Osteoblast (primary cell): ENCODE data around the gene NCEH1. TPM values are rescaled to one million over a fixed set of nuclear protein-coding genes. Genes with fewer than 3 reads are reported as not detected.

Experiments
- DNase-seq: peaks from one replicate; pipeline ENCODE4 v3.0.0; 2011; ENCODE audit warnings: low spot score, mixed read lengths; ENCODE audit not compliant: insufficient read length; ENCODE audit errors: missing footprints
- H2AFZ ChIP-seq: 2 replicates; pipeline ENCODE4 v1.6.0; 2011; ENCODE audit warnings: mild to moderate bottlenecking, low read length
- H3K27ac ChIP-seq: 2 replicates; pipeline ENCODE4 v1.5.1; 2011; ENCODE audit warnings: mild to moderate bottlenecking, low read depth, low read length, moderate library complexity
- H3K27me3 ChIP-seq: 2 replicates; pipeline ENCODE4 v1.6.0; 2012; ENCODE audit warnings: mild to moderate bottlenecking, control low read depth, inconsistent platforms, low read length, moderate library complexity; ENCODE audit not compliant: insufficient read depth
- H3K36me3 ChIP-seq: 2 replicates; pipeline ENCODE4 v1.5.1; 2011; ENCODE audit warnings: mild to moderate bottlenecking, low read length, control low read depth, moderate library complexity; ENCODE audit not compliant: insufficient read depth
- H3K4me1 ChIP-seq: 2 replicates; pipeline ENCODE4 v1.5.1; 2011; ENCODE audit warnings: mild to moderate bottlenecking, low read length, control low read depth, moderate library complexity; ENCODE audit not compliant: insufficient read depth
- H3K4me2 ChIP-seq: 2 replicates; pipeline ENCODE4 v1.6.0; 2011; ENCODE audit warnings: mild to moderate bottlenecking, low read length; ENCODE audit not compliant: insufficient read depth
- H3K4me3 ChIP-seq: fragments of 200-600 bp; sonication (generic); 3 replicates; pipeline ENCODE4 v1.5.1; 2012; ENCODE audit warnings: mild to moderate bottlenecking, low read length, inconsistent platforms; ENCODE audit not compliant: insufficient read depth
- H3K79me2 ChIP-seq: 2 replicates; pipeline ENCODE4 v1.6.0; 2012; ENCODE audit warnings: mild to moderate bottlenecking, low read length, control low read depth, inconsistent platforms; ENCODE audit not compliant: insufficient read depth
- H3K9me3 ChIP-seq: 2 replicates; pipeline ENCODE4 v1.5.1; 2011; ENCODE audit warnings: low read depth, low read length, control low read depth
- H4K20me1 ChIP-seq: 2 replicates; pipeline ENCODE4 v1.6.0; 2012; ENCODE audit warnings: mild to moderate bottlenecking, low read length, control low read depth; ENCODE audit not compliant: insufficient read depth
- CTCF ChIP-seq: IDR thresholded peaks from 2 replicates; pipeline ENCODE4 v1.5.1; 2011; ENCODE audit warnings: mild to moderate bottlenecking, low read depth, low read length, moderate library complexity; ENCODE audit errors: extremely low read depth
- total RNA-seq: library from RNA; depleted of rRNA; stranded (reverse); fragments of >200 nt; gene quantifications from 2 replicates; pipeline ENCODE4 v1.2.3, GENCODE V29; 2012

Gene NCEH1
- total RNA-seq, 1 donor, result 10.9 TPM

GRCh38 chr3:172647823-172648222 lies 63.0 kb downstream of the NCEH1 start:
- H3K4me3 ChIP-seq, result no peak overlapping the region
- peaks cover 10% of the 10 kb centered on the region for H3K36me3 ChIP-seq
- no peak overlapping the region for H3K27ac ChIP-seq
- H3K4me2 ChIP-seq, result no peak overlapping the region
- peaks cover 10% of the 10 kb centered on the region for H3K4me1 ChIP-seq
- DNase-seq, result no peak
- TF ChIP-seq CTCF, result no peak
- no peaks in the 10 kb centered on the region for H3K9me3 ChIP-seq
- peaks cover 48% of the 10 kb centered on the region for H3K79me2 ChIP-seq
- H3K27me3 ChIP-seq, result no peaks in the 10 kb centered on the region
- H4K20me1 ChIP-seq, result peaks cover 3% of the 10 kb centered on the region
- H2AFZ ChIP-seq, result no peak overlapping the region

GRCh38 chr3:172647080-172647479 lies 63.8 kb downstream of the NCEH1 start:
- no peaks in the 10 kb centered on the region for H3K9me3 ChIP-seq
- peaks cover 10% of the 10 kb centered on the region for H3K4me1 ChIP-seq
- no peak for TF ChIP-seq CTCF
- H3K36me3 ChIP-seq, result peaks cover 16% of the 10 kb centered on the region
- H3K4me2 ChIP-seq, result no peak overlapping the region
- H3K4me3 ChIP-seq, result no peak overlapping the region
- H3K79me2 ChIP-seq, result peaks cover 41% of the 10 kb centered on the region
- H3K27me3 ChIP-seq, result no peaks in the 10 kb centered on the region
- peaks cover 3% of the 10 kb centered on the region for H4K20me1 ChIP-seq
- H2AFZ ChIP-seq, result no peak overlapping the region
- H3K27ac ChIP-seq, result no peak overlapping the region
- DNase-seq, result no peak

GRCh38 chr3:172646439-172647015 lies 64.3 kb downstream of the NCEH1 start:
- Histone ChIP-seq H2AFZ (no peak overlapping the region), H3K27me3 (no peaks in the 10 kb centered on the region), H3K4me1 (peaks cover 10% of the 10 kb centered on the region), H3K4me2 (peak overlapping the region; percentile 34), H3K27ac (no peak overlapping the region), H3K36me3 (peaks cover 17% of the 10 kb centered on the region), H4K20me1 (peaks cover 3% of the 10 kb centered on the region), H3K4me3 (no peak overlapping the region), H3K9me3 (no peaks in the 10 kb centered on the region), H3K79me2 (peaks cover 37% of the 10 kb centered on the region)
- peak; percentile 9 for DNase-seq
- no peak for TF ChIP-seq CTCF

GRCh38 chr3:172644258-172644657 lies 66.6 kb downstream of the NCEH1 start:
- DNase-seq, result no peak
- H3K36me3 ChIP-seq, result peaks cover 25% of the 10 kb centered on the region
- H3K9me3 ChIP-seq, result no peaks in the 10 kb centered on the region
- H3K4me2 ChIP-seq, result no peak overlapping the region
- H4K20me1 ChIP-seq, result peaks cover 3% of the 10 kb centered on the region
- H3K27me3 ChIP-seq, result no peaks in the 10 kb centered on the region
- H3K79me2 ChIP-seq, result peaks cover 23% of the 10 kb centered on the region
- H3K4me3 ChIP-seq, result no peak overlapping the region
- no peak overlapping the region for H3K27ac ChIP-seq
- H3K4me1 ChIP-seq, result peaks cover 10% of the 10 kb centered on the region
- TF ChIP-seq CTCF, result no peak
- H2AFZ ChIP-seq, result no peak overlapping the region
